LoVo (cell line): Measurements from ENCODE around the gene B3GAT1.
"Not testable (repeated sequence)": the region's sequence is repeated elsewhere in the genome, so short reads cannot be mapped to it uniquely, and the experiment has no call there.

Experiments used
- DNase-seq: peaks from one replicate; pipeline ENCODE4 v3.0.0-alpha.2; 2016; ENCODE audit warnings: low spot score

The B3GAT1 gene

GRCh38 chr11:134412203-134413042, at the start of gene B3GAT1:
TSS of gene B3GAT1 (minus strand) at chr11:134412242. CDS start at chr11:134387659, 24,583 bp downstream.
- no peak for DNase-seq

DNA sequence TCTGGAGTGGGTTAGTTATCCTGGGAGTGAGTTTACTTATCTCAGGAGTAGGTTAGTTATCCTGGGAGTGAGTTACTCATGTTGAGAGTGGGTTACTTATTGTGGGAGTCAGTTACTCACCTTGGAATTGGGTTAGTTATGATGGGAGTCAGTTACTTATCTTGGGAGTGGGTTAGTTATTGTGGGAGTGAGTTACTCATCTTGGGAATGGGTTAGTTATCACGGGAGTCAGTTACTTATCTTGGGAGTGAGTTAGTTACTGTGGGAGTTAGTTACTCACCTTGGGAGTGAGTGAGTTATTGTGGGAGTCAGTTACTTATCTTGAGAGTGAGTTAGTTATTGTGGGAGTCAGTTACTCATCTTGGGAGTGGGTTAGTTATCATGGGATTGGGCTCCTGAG, 49.6 kb upstream of the B3GAT1 start:
- DNase-seq: no peak

GRCh38 chr11:134460881-134461280, 48.8 kb upstream of the B3GAT1 start:
- no peak for DNase-seq

DNA sequence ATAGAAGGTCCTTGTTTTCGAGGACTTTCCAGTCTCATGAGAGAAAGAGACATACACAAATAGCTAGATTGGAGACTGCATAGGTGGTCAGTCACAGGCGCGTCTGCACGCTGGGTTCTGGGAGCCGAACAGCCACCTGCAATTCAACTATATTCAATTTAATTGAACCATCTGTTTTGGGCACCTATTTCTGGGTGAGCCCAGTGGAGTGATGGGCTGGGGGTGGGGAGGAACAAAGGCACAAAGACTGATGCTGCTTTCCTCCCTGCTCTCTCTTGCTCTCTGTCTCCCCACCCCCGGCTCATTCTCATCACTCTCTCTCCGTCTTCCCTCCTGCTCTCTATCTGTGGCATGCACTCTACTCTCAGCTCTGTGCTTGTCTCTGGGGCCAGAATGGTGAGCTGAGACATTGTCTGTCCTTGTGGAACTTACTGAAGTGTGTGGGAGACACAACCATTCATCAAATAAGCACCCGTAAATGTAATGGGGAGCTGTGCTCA, 48.1 kb upstream of the B3GAT1 start:
- DNase-seq: no peak

GRCh38 chr11:134459246-134460061, 47.4 kb upstream of the B3GAT1 start:
- no peak for DNase-seq

DNA sequence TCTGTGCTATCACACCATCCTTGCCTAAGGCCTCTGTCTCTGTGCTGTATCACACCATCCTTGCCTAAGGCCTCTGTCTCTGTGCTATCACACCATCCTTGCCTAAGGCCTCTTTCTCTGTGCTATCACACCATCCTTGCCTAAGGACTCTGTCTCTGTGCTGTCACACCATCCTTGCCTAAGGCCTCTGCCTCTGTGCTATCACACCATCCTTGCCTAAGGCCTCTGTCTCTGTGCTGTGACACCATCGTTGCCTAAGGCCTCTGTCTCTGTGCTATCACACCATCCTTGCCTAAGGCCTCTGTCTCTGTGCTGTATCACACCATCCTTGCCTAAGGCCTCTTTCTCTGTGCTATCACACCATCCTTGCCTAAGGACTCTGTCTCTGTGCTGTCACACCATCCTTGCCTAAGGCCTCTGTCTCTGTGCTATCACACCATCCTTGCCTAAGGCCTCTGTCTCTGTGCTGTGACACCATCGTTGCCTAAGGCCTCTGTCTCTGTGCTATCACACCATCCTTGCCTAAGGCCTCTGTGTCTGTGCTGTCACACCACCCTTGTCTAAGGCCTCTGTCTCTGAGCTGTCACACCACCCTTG, 45.5 kb upstream of the B3GAT1 start:
- not testable (repeated sequence) for DNase-seq

DNA sequence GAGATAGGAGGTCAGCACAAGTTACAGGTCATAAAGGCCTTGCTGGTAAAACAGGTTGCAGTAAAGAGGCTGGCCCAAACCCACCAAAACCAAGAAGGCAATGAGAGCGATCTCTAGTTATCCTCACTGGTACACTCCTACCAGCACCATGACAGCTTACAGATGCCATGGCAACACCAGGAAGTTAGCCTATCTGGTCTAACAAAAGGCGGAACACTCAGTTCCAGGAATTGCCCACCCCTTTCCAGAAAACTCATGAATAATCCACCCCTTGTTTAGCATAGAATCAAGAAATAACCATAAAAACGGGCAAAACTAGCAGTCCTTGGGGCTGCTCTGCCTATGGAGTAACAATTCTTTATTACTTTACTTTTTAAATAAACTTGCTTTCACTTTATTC, 43.5 kb upstream of the B3GAT1 start:
- DNase-seq: no peak

DNA sequence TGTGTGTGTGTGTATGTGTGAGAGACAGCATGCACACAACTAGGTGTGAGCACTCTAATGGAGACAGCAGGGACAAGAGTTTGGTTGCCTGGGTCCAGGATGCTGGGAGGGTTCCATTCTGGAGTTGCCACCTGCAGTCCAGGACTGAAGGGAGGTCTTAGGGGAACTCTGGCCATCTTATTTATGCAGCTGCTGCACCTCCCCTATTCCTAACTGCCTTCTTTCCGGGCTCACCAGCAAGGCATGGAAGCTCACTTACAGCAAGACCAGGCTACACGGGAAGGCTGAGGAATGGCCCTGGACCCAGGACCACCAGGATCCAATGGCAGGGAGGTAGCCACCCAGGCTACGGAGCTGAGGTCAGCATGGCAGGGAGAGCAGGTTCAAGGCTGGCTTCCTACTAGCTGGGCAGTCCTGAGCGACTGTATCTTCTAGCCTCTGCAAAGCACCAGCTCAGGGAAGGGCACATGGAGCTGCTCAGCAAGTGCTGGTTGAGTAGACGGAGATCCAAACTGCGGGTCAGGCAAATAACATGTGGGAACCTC, 42.2 kb upstream of the B3GAT1 start:
- DNase-seq: no peak

DNA sequence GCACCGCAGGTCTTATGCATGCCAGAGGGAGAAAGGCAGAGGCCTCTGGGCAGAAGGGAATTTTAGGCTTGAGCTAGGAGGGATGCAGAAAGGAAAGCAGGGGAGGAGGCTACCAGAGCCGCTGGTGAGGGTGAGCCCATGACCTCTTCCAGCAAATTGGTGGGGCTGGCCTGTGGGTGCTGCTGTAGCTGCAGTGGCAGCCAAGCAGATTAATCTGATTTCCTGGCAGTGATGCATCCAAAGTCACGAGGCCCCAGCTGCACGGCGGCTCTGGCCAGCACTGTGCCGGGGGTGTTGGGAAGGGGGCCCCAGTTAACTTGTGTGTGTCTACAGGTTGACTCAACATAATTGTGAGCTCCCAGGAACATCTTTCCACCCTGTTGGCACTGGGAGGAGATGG, 41.4 kb upstream of the B3GAT1 start:
- DNase-seq: no peak

DNA sequence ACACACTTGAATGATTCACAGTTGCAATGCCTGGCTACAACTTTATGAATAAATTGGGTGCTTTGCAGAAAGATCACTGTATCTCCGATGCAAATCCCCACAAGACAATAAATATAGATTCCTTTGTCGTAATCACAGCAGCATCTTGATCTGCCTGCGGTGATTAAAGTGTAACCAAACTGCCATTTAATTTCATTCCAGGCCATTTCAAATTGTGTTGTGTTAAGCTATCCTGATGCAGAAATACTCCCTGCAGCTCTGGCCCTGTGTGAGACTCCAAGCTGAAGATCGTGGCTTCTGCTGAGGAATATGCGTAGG, 40.8 kb upstream of the B3GAT1 start:
- no peak for DNase-seq

DNA sequence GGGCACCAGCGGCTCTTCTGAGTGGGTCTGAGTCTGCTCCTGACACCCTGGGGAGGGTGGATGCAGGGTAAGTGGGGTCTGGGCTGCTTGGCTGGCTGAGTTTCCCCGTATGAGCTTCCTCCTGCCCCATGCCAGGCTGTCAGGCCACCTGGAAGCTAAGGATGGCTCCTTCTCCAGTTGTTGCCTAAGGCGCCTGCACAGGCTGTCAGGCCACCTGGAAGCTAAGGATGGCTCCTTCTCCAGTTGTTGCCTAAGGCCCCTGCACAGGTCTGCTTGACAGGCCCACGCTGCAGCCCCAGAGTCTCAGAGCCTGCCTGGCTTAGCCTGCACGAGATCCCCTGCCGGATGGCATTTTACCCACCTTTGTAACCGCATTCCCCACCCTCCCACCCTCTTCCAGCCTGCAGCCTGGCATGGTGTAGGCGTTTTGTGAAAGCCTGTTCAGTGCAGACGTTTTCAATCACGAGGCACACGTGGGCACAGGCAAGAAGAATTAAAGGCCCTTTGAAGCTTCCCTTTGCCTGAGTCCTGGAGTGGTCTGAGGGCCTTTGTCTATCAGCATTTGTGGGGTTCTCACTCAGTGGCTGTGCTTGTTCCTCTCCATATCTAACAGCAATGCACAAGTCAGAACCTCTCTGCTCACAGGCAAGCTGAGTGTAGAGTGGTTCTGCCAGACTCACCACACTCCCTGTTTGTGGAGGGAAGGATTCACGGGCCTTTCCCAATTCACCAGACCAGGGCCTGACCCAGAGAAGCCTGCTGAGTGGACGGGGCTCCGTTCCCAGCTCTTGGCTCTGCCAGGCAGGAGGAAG, 40.2 kb upstream of the B3GAT1 start:
- no peak for DNase-seq

DNA sequence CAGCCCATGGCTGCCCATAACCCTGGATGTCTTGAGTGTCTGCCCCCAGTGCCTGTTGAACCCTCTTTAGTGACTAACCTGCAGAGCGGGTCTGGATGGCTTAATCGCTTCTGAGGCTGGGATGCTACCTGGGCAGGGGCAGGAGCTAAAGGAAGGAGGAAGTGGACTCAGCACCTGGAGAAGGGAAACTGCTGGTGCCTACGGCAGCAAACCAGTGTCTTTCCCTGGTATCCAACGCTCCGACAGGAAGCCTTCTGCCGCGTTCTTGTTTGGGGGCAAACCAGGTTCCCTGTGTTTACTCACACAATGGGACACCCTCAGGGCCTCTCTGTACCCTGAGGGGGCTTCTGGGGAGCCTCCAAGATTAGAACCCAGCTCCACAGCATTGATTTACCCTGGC, 38.1 kb upstream of the B3GAT1 start:
- no peak for DNase-seq

DNA sequence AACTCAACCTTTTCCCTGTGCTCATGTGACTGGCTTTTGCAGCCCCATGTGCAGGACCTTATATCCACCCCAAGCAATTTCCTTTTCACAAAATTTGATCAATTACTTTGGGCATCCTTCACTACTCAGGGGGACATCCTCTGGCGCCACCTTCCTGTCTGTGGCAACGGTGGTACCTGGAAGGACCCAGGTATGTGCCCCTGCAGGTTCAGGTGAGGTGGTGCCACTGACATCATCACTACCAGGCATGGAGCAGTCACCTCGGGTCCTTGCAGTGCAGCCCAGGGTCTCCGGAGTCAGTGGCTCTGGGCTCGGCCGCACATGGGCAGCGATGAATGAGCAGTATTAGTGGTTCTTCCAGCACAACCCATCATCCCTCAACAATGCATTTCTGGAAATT, 37.7 kb upstream of the B3GAT1 start:
- no peak for DNase-seq

DNA sequence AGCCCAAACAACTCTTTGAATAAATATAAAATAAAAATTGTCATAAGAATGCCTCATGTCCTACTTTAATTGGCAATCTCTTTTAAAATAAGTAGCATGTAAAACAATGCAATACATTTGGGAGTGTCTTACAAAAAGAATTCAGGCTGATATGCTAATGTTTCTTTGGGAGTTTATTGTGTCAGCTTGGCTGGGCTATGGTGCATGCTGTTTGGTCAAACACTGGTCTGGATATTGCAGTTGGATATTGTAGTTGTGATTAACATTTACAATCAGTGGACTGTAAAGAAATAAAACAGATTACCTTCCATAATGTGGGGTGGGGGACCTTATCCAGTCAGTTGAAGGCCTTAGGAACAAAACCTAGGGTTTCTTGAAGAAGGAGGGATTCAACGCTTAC, 37.0 kb upstream of the B3GAT1 start:
- DNase-seq: no peak

GRCh38 chr11:134447696-134448095, 35.7 kb upstream of the B3GAT1 start:
- DNase-seq: no peak

GRCh38 chr11:134445601-134446325, 33.7 kb upstream of the B3GAT1 start:
- DNase-seq: no peak

DNA sequence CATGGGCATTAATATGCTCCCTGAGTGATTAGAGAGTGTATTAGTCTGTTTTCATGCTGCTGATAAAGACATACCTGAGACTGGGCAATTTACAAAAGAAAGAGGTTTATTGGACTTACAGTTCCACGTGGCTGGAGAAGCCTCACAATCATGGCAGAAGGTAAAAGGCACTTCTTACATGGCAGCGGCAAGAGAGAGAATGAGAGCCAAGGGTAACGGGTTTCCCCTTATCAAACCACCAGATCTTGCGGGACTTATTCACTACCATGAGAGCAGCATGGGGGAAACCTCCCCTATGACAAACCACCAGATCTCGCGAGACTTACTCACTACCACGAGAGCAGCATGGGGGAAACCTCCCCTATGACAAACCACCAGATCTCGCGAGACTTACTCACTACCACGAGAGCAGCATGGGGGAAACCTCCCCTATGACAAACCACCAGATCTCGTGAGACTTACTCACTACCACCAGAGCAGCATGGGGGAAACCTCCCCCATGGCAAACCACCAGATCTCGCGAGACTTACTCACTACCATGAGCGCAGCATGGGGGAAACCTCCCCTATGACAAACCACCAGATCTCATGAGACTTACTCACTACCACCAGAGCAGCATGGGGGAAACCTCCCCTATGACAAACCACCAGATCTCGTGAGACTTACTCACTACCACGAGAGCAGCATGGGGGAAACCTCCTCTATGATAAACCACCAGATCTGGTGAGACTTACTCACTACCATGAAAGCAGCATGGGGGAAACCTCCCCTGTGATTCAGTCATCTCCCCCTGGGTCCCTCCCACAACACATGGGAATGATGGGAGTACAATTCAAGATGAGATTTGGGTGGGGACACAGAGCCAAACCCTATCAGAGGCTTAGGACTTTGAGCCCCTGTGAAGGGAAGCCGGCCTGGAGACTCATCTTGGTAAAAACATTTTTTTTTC, 32.4 kb upstream of the B3GAT1 start:
- DNase-seq: not testable (repeated sequence)

DNA sequence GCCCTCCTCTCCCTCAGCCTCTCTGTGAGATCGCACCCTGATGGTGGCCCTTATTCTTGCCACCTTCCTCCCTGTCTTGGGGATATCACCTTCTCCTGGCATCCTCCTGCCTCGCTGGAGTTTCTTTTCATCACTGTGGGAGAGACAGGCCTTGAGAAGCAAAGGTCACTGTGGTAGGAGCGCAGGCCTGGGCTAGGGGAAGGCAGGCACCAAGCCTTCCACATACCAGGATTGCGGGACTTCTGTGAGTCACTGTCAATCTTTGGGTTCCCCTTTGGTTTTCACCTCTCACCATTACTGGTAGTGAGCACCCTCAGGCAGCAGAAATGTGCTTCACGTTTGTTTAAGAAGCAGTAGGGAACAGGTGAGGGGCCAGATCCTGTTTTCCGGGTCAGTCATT, 31.2 kb upstream of the B3GAT1 start:
- DNase-seq: no peak

- no peak for DNase-seq
These were observed 30.2 kb upstream of the B3GAT1 start for GRCh38 chr11:134442246-134442645.

- no peak for DNase-seq
These were observed 29.7 kb upstream of the B3GAT1 start for GRCh38 chr11:134441706-134442105.
